Adrenal gland (tissue), 12 donors: Measurements from ENCODE around the gene MAGEA9. TPM values are rescaled to one million over a fixed set of nuclear protein-coding genes. Genes with fewer than 3 reads are reported as not detected.
"Not testable (repeated sequence)": the region's sequence is repeated elsewhere in the genome, so short reads cannot be mapped to it uniquely, and the experiment has no call there.

Experiments used
- DNase-seq, 7 donors: peaks; one replicate each; pipeline ENCODE4 v3.0.0-alpha.2; 2019 to 2020
- H3K27ac ChIP-seq, 5 donors: fragments of 200-600 bp; sonication (generic) in 4 of 5; 1 replicate in 3 of 5; 2 replicates in 2 of 5; pipeline versions ENCODE4 v1.5.1 to v1.8.0; 2016 to 2020; ENCODE audit warnings: mild to moderate bottlenecking in 1 of 5
- H3K27me3 ChIP-seq: fragments of 200-600 bp; 2 replicates; pipeline ENCODE4 v1.8.0; 2021
- H3K36me3 ChIP-seq, 2 donors: fragments of 200-600 bp; replicated peaks in 1 of 2; 1 replicate in 1 of 2; 2 replicates in 1 of 2; pipeline versions ENCODE4 v1.5.1 to v1.8.0; 2018 to 2022
- H3K4me1 ChIP-seq, 2 donors: fragments of 200-600 bp; replicated peaks in 1 of 2; 1 replicate in 1 of 2; 2 replicates in 1 of 2; pipeline versions ENCODE4 v1.5.1 to v1.8.0; 2018 to 2021
- H3K4me3 ChIP-seq, 4 donors: fragments of 200-600 bp; sonication (generic) in 3 of 4; one replicate each; pipeline ENCODE4 v1.5.1; 2016 to 2018
- H3K9me3 ChIP-seq, 3 donors: fragments of 200-600 bp; sonication (generic) in 1 of 3; replicated peaks in 1 of 3; 1 replicate in 2 of 3; 2 replicates in 1 of 3; pipeline versions ENCODE4 v1.5.1 to v1.8.0; 2016 to 2021
- CTCF ChIP-seq, 6 experiments: fragments of 450-650 bp in 4 of 6; fragments of 200-600 bp in 2 of 6; sonication (generic) in 1 of 6; IDR thresholded peaks; 1 replicate in 5 of 6; 2 replicates in 1 of 6; pipeline versions ENCODE4 v1.5.1 to v1.8.0; 2016 to 2021; ENCODE audit warnings: antibody characterized with exemption in 6 of 6, mild to moderate bottlenecking in 2 of 6, moderate library complexity in 1 of 6
- POLR2A ChIP-seq, 2 donors: fragments of 450-650 bp; IDR thresholded peaks; one replicate each; pipeline ENCODE4 v1.6.1; 2017; ENCODE audit warnings: antibody characterized with exemption in 2 of 2, mild to moderate bottlenecking in 2 of 2, moderate library complexity in 1 of 2
- WGBS, 4 donors: extraction: QIAGEN DNeasy Blood & Tissue Kit in 2 of 4; methylation state at CpG; one replicate each; pipeline versions ENCODE4 v1.1.5 to v1.1.7; 2013 to 2017; 5-methylcytosine and 5-hydroxymethylcytosine counted together
- intact Hi-C, 2 donors: fragments of 100-400 bp; cut with DNase I; formaldehyde crosslinking; loops; one replicate each; pipeline versions ENCODE4 v1.14.1 to v1.15.0; 2022 to 2023
- polyA plus RNA-seq, 3 donors: library from polyadenylated mRNA; stranded (reverse); fragments of 200-250 nt in 2 of 3; fragments of 350-450 nt in 1 of 3; fragmentation: Illumina TruSeq in 1 of 3; extraction: RNeasy Lipid Tissue Mini Kit (QIAGEN cat#74804) in 1 of 3; gene quantifications; one replicate each; pipeline ENCODE4 v1.2.3, GENCODE V29; 2013 to 2014
- total RNA-seq, 9 donors: library from RNA; depleted of rRNA in 4 of 9; stranded (reverse); fragments of >200 nt in 4 of 9; fragments of 120-200 nt in 1 of 9; fragmentation: NEBNext Ultra II Directional in 1 of 9; extraction: Animal tissue kit (Norgen Biotek cat#: 25700) in 1 of 9; gene quantifications; one replicate each; pipeline versions ENCODE4 v1.1.0 to v1.2.4, GENCODE V29; 2013 to 2023
- donor health status: healthy with polysubstance abuse.
- donor health status: Bipolar disorder and iron deficiency.
- donor health status: DM: yes; HTN: yes; CAD: no.
- donor health status: DM: no; HTN: no; CAD: no.
- donor health status: DM: no; HTN: no; CAD: no.
- donor health status: DM: yes; HTN: yes; CAD: no.

Gene MAGEA9
- total and polyA plus RNA-seq, 12 donors, result not detected

GRCh38 chrX:149759824-149760223, 21.9 kb upstream of the MAGEA9 start:
- Histone ChIP-seq H3K36me3 (no peaks in the 10 kb centered on the region), H3K27me3 (no peaks in the 10 kb centered on the region), H3K27ac (no peak overlapping the region), H3K4me1 (no peaks in the 10 kb centered on the region), H3K4me3 (no peak overlapping the region), H3K9me3 (no peaks in the 10 kb centered on the region)
- peak in 1 of 7 donors; percentile 1 for DNase-seq
- WGBS, 4 donors, result 79 to 86% (median 83%) methylated on average over 4 to 7 of the region's 7 CpGs
- TF ChIP-seq CTCF (IDR thresholded peaks at IDR 0.05) (no peak), POLR2A (IDR thresholded peaks at IDR 0.05) (no peak)
- intact Hi-C loops, result no loop called here

GRCh38 chrX:149760965-149761364, 20.8 kb upstream of the MAGEA9 start:
- Histone ChIP-seq H3K27me3 (no peaks in the 10 kb centered on the region), H3K9me3 (no peaks in the 10 kb centered on the region), H3K27ac (no peak overlapping the region), H3K4me1 (no peaks in the 10 kb centered on the region), H3K4me3 (no peak overlapping the region), H3K36me3 (no peaks in the 10 kb centered on the region)
- TF ChIP-seq CTCF (IDR thresholded peaks at IDR 0.05) (no peak), POLR2A (IDR thresholded peaks at IDR 0.05) (no peak)
- DNase-seq, result peak in 1 of 7 donors; percentile 1
- 89 to 92% (median 92%) methylated on average over 3 of the region's 3 CpGs; no CpG with 5 or more reads in 1 of the 4 donors for WGBS, 4 donors
- intact Hi-C loops, result no loop called here

GRCh38 chrX:149761858-149762674, 19.7 kb upstream of the MAGEA9 start:
- intact Hi-C loops, H3K27me3 ChIP-seq, H3K9me3 ChIP-seq, H3K27ac ChIP-seq, H3K36me3 ChIP-seq, H3K4me1 ChIP-seq, H3K4me3 ChIP-seq: not testable (repeated sequence)
- peak in 1 of 7 donors; percentile 8 for DNase-seq
- WGBS, 4 donors, result 85 to 89% (median 85%) methylated on average over 11 to 22 of the region's 22 CpGs; no CpG with 5 or more reads in 1 of the 4 donors

- no peaks in the 10 kb centered on the region for H3K27me3 ChIP-seq
- H3K4me3 ChIP-seq, result no peak overlapping the region
- intact Hi-C loops, result no loop called here
- DNase-seq, result peak in 1 of 7 donors; percentile 4
- H3K9me3 ChIP-seq, result no peaks in the 10 kb centered on the region
- TF ChIP-seq CTCF (IDR thresholded peaks at IDR 0.05) (no peak), POLR2A (IDR thresholded peaks at IDR 0.05) (no peak)
- no peaks in the 10 kb centered on the region for H3K4me1 ChIP-seq
- no peak overlapping the region for H3K27ac ChIP-seq
- H3K36me3 ChIP-seq, result no peaks in the 10 kb centered on the region
- WGBS, 4 donors, result 65 to 77% (median 66%) methylated on average over 6 to 10 of the region's 11 CpGs; no CpG with 5 or more reads in 1 of the 4 donors
Observed at GRCh38 chrX:149762696-149763614, 18.8 kb upstream of the MAGEA9 start.

- intact Hi-C loops, H3K9me3 ChIP-seq, H3K27me3 ChIP-seq, H3K4me3 ChIP-seq, H3K4me1 ChIP-seq, H3K27ac ChIP-seq, H3K36me3 ChIP-seq: not testable (repeated sequence)
- DNase-seq, result peak in 1 of 7 donors; percentile 3
- WGBS, 4 donors, result 59 to 95% (median 67%) methylated on average over 3 of the region's 12 CpGs; no CpG with 5 or more reads in 1 of the 4 donors
Observed at GRCh38 chrX:149770344-149770743, 11.4 kb upstream of the MAGEA9 start.

GRCh38 chrX:149773026-149773425, 8.7 kb upstream of the MAGEA9 start:
- H3K27ac ChIP-seq, DNase-seq, H3K9me3 ChIP-seq, H3K4me1 ChIP-seq, H3K4me3 ChIP-seq, H3K27me3 ChIP-seq, H3K36me3 ChIP-seq, intact Hi-C loops: not testable (repeated sequence)
- WGBS, 4 donors, result no CpG with 5 or more reads among the region's 9 CpGs

- H3K27ac ChIP-seq, H3K27me3 ChIP-seq, DNase-seq, H3K9me3 ChIP-seq, intact Hi-C loops, H3K4me3 ChIP-seq, H3K4me1 ChIP-seq, H3K36me3 ChIP-seq: not testable (repeated sequence)
- no CpG with 5 or more reads among the region's 17 CpGs for WGBS, 4 donors
Observed at GRCh38 chrX:149773768-149774167, 8.0 kb upstream of the MAGEA9 start, which contains the start of gene HSFX1. HSFX1 (plus strand) TSS chrX:149774068; CDS start chrX:149774682, 614 bp downstream.
